Liver (tissue), 3 donors: ENCODE results near the gene CEP97.

ENCODE experiments used
- CTCF ChIP-seq: fragments of 150-350 bp; IDR thresholded peaks from 2 replicates; pipeline ENCODE4 v1.5.1; 2017; ENCODE audit warnings: improper control_type of control experiment, low read depth, low read length; ENCODE audit not compliant: missing input control
- HNF4A ChIP-seq, 2 donors: conservative IDR thresholded peaks; 2 replicates each; pipeline ENCODE4 v1.6.1; 2016; ENCODE audit warnings: antibody characterized with exemption in 2 of 2, mild to moderate bottlenecking in 2 of 2
- HNF4G ChIP-seq: IDR thresholded peaks from 2 replicates; pipeline ENCODE4 v1.6.1; 2016; ENCODE audit warnings: antibody characterized with exemption
- JUND ChIP-seq, 2 donors: IDR thresholded peaks; 2 replicates each; pipeline ENCODE4 v1.6.1; 2016; ENCODE audit warnings: antibody characterized with exemption in 2 of 2
- RXRA ChIP-seq, 2 donors: IDR thresholded peaks; 2 replicates each; pipeline ENCODE4 v1.6.1; 2017 to 2018; ENCODE audit warnings: antibody characterized with exemption in 2 of 2, mild to moderate bottlenecking in 1 of 2
- TAF1 ChIP-seq: conservative IDR thresholded peaks from 2 replicates; pipeline ENCODE4 v1.6.1; 2016; ENCODE audit warnings: antibody characterized with exemption, mild to moderate bottlenecking
- donor health status: healthy.
- donor health status: healthy.

- TF ChIP-seq JUND (IDR thresholded peaks at IDR 0.05) (no peak), TAF1 (no peak), CTCF (no peak), HNF4A (conservative IDR thresholded peaks at IDR 0.05) (no peak), HNF4G (no peak), RXRA (IDR thresholded peaks at IDR 0.05) (no peak)
Observed at GRCh38 chr3:101807888-101808287, 83.5 kb downstream of the CEP97 start.
